OCI-LY7 (cell line): Measurements from ENCODE around the gene MAPRE2. TPM values are rescaled to one million over a fixed set of nuclear protein-coding genes. Genes with fewer than 3 reads are reported as not detected.

Source experiments
- BruUV-seq: library from RNA; stranded (reverse); fragments of 400-500 nt; replicated peaks from 2 replicates; lab custom pipeline; 2021; lab: Mats Ljungman, UMichigan
- CTCF ChIA-PET: fragments of 300-600 bp; sonication (Branson Sonifier 250); formaldehyde crosslinking; loops from one replicate; lab custom pipeline; 2022; ENCODE audit warnings: antibody characterized with exemption; ENCODE audit not compliant: unreplicated experiment; lab: Charles Lee
- POLR2A ChIA-PET: fragments of 300-600 bp; sonication (Branson Sonifier 250); formaldehyde crosslinking; loops from one replicate; lab custom pipeline; 2022; ENCODE audit warnings: antibody characterized with exemption; lab: Charles Lee
- DNase-seq: peaks from one replicate; pipeline ENCODE4 v3.0.0-alpha.2; 2015; ENCODE audit warnings: low spot score
- H2AFZ ChIP-seq: fragments of 200-600 bp; sonication (generic), shearing (Covaris generic); 2 replicates; pipeline ENCODE4 v1.6.1; 2014; ENCODE audit warnings: mild to moderate bottlenecking, antibody characterized with exemption, low read length, moderate library complexity
- H3K27ac ChIP-seq: fragments of 200-600 bp; sonication (generic); 2 replicates; pipeline ENCODE4 v1.5.1; 2014; ENCODE audit warnings: mixed run types, low read depth, mild to moderate bottlenecking, moderate library complexity, low read length, inconsistent platforms; ENCODE audit not compliant: poor library complexity, severe bottlenecking
- H3K36me3 ChIP-seq: fragments of 200-600 bp; sonication (generic); 2 replicates; pipeline ENCODE4 v1.6.1; 2014; ENCODE audit warnings: mild to moderate bottlenecking, antibody characterized with exemption, low read length, moderate library complexity, mixed read lengths; ENCODE audit not compliant: insufficient read depth
- H3K4me1 ChIP-seq: fragments of 200-600 bp; sonication (generic); 2 replicates; pipeline ENCODE4 v1.5.1; 2014; ENCODE audit warnings: mild to moderate bottlenecking, low read length; ENCODE audit not compliant: insufficient read depth, poor library complexity, severe bottlenecking
- H3K4me2 ChIP-seq: fragments of 200-600 bp; sonication (generic); 2 replicates; pipeline ENCODE4 v1.6.1; 2014; ENCODE audit warnings: mild to moderate bottlenecking, low read length
- H3K4me3 ChIP-seq: fragments of 200-600 bp; sonication (generic); 2 replicates; pipeline ENCODE4 v1.5.1; 2014; ENCODE audit warnings: mild to moderate bottlenecking, low read depth, low read length; ENCODE audit not compliant: poor library complexity, severe bottlenecking
- H3K79me2 ChIP-seq: fragments of 200-600 bp; sonication (generic); 2 replicates; pipeline ENCODE4 v1.6.1; 2016; ENCODE audit warnings: low read depth, mild to moderate bottlenecking, low read length, moderate library complexity, mixed read lengths; ENCODE audit not compliant: insufficient read depth
- H3K9me2 ChIP-seq: fragments of 200-600 bp; sonication (generic); 2 replicates; pipeline ENCODE4 v1.6.1; 2016; ENCODE audit warnings: mild to moderate bottlenecking, low read length, mixed read lengths; ENCODE audit not compliant: insufficient read depth
- H3K9me3 ChIP-seq: fragments of 200-600 bp; sonication (generic); 2 replicates; pipeline ENCODE4 v1.6.1; 2014; ENCODE audit warnings: mild to moderate bottlenecking, mixed run types, low read length, mixed read lengths
- H4K20me1 ChIP-seq: fragments of 200-600 bp; sonication (generic); 2 replicates; pipeline ENCODE4 v1.6.1; 2014; ENCODE audit warnings: mild to moderate bottlenecking, antibody characterized with exemption, low read length, moderate library complexity, mixed read lengths; ENCODE audit not compliant: insufficient read depth
- CTCF ChIP-seq: fragments of 200-600 bp; sonication (generic); conservative IDR thresholded peaks from 2 replicates; pipeline ENCODE4 v1.5.1; 2014; ENCODE audit warnings: mild to moderate bottlenecking, antibody characterized with exemption, low read length, moderate library complexity, mixed read lengths
- EZH2phosphoT487 ChIP-seq: fragments of 200-600 bp; sonication (generic); IDR thresholded peaks from 2 replicates; pipeline ENCODE4 v1.6.1; 2018; ENCODE audit warnings: low read depth, borderline replicate concordance, mild to moderate bottlenecking, mixed run types, antibody characterized with exemption, low read length, moderate library complexity, mixed read lengths
- intact Hi-C: fragments of 100-400 bp; cut with micrococcal nuclease; formaldehyde crosslinking; loops from one replicate; pipeline ENCODE4 v1.10.0; 2022; ENCODE audit not compliant: unreplicated experiment
- total RNA-seq, 2 experiments: library from RNA; depleted of rRNA in 1 of 2; stranded (reverse); fragments of >200 nt in 1 of 2; shearing (Covaris generic) in 1 of 2; gene quantifications; 2 replicates each; pipeline ENCODE4 v1.2.3, GENCODE V29; 2014 to 2022

Gene MAPRE2
- total RNA-seq, 2 experiments from 2014 or later, result 17.1 to 35.2 TPM

GRCh38 chr18:35178260-35178659 is 137.0 kb downstream of the MAPRE2 start:
- CTCF ChIA-PET, result no interaction called here
- Histone ChIP-seq H3K9me2 (no peaks in the 10 kb centered on the region), H3K4me3 (no peak overlapping the region), H3K9me3 (peaks cover 19% of the 10 kb centered on the region; the same call in 1 of the 2 replicates), H4K20me1 (no peaks in the 10 kb centered on the region), H2AFZ (no peak overlapping the region), H3K36me3 (peaks cover 12% of the 10 kb centered on the region), H3K4me2 (no peak overlapping the region), H3K27ac (no peak overlapping the region), H3K4me1 (peaks cover 32% of the 10 kb centered on the region), H3K79me2 (no peaks in the 10 kb centered on the region)
- no TSS peak for BruUV-seq
- intact Hi-C loops, result no loop called here
- no peak for DNase-seq
- POLR2A ChIA-PET, result no interaction called here
- TF ChIP-seq CTCF (no peak), EZH2phosphoT487 (no peak)

- no peaks in the 10 kb centered on the region for H4K20me1 ChIP-seq
- no peak overlapping the region for H3K4me2 ChIP-seq
- H2AFZ ChIP-seq, result peak overlapping the region; percentile 58; the same call in 1 of the 2 replicates
- no peak for DNase-seq
- H3K4me3 ChIP-seq, result no peak overlapping the region
- H3K36me3 ChIP-seq, result peaks cover 3% of the 10 kb centered on the region
- H3K27ac ChIP-seq, result no peak overlapping the region
- POLR2A ChIA-PET, result interaction anchor here (0.5 to 1.1 kb wide), 2 partner anchors 10 to 54 kb away, joined by 3 read pairs; no protein-coding TSS in a partner anchor
- peaks cover 17% of the 10 kb centered on the region for H3K4me1 ChIP-seq
- TF ChIP-seq EZH2phosphoT487 (no peak), CTCF (no peak)
- peaks cover 7% of the 10 kb centered on the region; the same call in 1 of the 2 replicates for H3K9me3 ChIP-seq
- intact Hi-C loops, result no loop called here
- H3K79me2 ChIP-seq, result no peaks in the 10 kb centered on the region
- no peaks in the 10 kb centered on the region for H3K9me2 ChIP-seq
- CTCF ChIA-PET, result no interaction called here
- no TSS peak for BruUV-seq
Measured at GRCh38 chr18:35179906-35180305, 138.7 kb downstream of the MAPRE2 start.

DNA sequence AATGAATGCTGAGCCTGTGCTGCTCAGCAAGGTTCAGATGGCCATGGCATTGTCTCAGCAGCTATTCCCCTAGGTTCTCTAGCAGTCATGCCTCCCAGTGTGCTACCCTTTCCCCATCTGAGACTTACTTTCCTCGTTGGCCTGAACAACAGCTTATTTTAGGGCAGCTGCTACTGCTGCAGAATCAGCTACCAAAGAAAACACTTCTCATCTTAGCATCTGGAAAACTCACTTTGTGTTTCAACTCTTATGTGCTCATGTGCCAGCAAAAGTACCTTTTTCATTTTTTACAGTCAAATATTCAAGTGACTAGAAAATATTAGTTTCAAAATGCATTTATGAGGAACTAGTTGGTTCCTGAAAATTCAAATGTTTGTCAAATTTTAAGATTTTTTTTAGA is 139.2 kb downstream of the MAPRE2 start:
- H3K9me2 ChIP-seq, result no peaks in the 10 kb centered on the region
- no TSS peak for BruUV-seq
- intact Hi-C loops, result no loop called here
- H3K79me2 ChIP-seq, result no peaks in the 10 kb centered on the region
- H3K4me3 ChIP-seq, result no peak overlapping the region
- H3K9me3 ChIP-seq, result 0 out of 2 replicates have a peak, but pooled peaks cover 6% of the 10 kb centered on the region
- H3K36me3 ChIP-seq, result peaks cover 3% of the 10 kb centered on the region
- no peak for TF ChIP-seq EZH2phosphoT487
- no peak for TF ChIP-seq CTCF
- CTCF ChIA-PET, result no interaction called here
- DNase-seq, result no peak
- H3K4me2 ChIP-seq, result peak overlapping the region; percentile 57
- H2AFZ ChIP-seq, result peak overlapping the region; percentile 58; the same call in 1 of the 2 replicates
- no peaks in the 10 kb centered on the region for H4K20me1 ChIP-seq
- POLR2A ChIA-PET, result interaction anchor here (1.1 kb wide), 1 partner anchor 9 kb away, joined by 3 read pairs; no protein-coding TSS in a partner anchor
- H3K27ac ChIP-seq, result no peak overlapping the region
- peaks cover 17% of the 10 kb centered on the region for H3K4me1 ChIP-seq
